Gastrocnemius medialis (tissue), 4 donors: ENCODE measurements around the gene CLSTN2.

Experiments
- POLR2A ChIP-seq, 2 donors: fragments of 450-650 bp; IDR thresholded peaks; one replicate each; pipeline ENCODE4 v1.6.1; 2017; ENCODE audit warnings: antibody characterized with exemption in 2 of 2, mild to moderate bottlenecking in 2 of 2, moderate library complexity in 2 of 2
- TF ChIP-seq, protein P1 (sequence below), 5 experiments: fragments of 450-650 bp in 3 of 5; fragments of 200-600 bp in 2 of 5; sonication (generic) in 2 of 5; IDR thresholded peaks in 4 of 5; conservative IDR thresholded peaks in 1 of 5; 1 replicate in 4 of 5; 2 replicates in 1 of 5; pipeline ENCODE4 v1.5.1; 2016 to 2019; ENCODE audit warnings: antibody characterized with exemption in 5 of 5, mild to moderate bottlenecking in 3 of 5, moderate library complexity in 3 of 5

GRCh38 chr3:140250010-140250855 is 315.2 kb downstream of the CLSTN2 start:
- TF ChIP-seq POLR2A (IDR thresholded peaks at IDR 0.05): no peak
- TF ChIP-seq, protein P1, sequence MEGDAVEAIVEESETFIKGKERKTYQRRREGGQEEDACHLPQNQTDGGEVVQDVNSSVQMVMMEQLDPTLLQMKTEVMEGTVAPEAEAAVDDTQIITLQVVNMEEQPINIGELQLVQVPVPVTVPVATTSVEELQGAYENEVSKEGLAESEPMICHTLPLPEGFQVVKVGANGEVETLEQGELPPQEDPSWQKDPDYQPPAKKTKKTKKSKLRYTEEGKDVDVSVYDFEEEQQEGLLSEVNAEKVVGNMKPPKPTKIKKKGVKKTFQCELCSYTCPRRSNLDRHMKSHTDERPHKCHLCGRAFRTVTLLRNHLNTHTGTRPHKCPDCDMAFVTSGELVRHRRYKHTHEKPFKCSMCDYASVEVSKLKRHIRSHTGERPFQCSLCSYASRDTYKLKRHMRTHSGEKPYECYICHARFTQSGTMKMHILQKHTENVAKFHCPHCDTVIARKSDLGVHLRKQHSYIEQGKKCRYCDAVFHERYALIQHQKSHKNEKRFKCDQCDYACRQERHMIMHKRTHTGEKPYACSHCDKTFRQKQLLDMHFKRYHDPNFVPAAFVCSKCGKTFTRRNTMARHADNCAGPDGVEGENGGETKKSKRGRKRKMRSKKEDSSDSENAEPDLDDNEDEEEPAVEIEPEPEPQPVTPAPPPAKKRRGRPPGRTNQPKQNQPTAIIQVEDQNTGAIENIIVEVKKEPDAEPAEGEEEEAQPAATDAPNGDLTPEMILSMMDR (IDR thresholded peaks at IDR 0.05 in 4 of 5, conservative IDR thresholded peaks at IDR 0.05 in 1 of 5): no peak
